Heart left ventricle (tissue), 13 donors: ENCODE measurements around the gene EHD2.

Experiments
- CTCF ChIP-seq, 12 donors: fragments of 200-600 bp; sonication (generic) in 4 of 12; IDR thresholded peaks; one replicate each; pipeline versions ENCODE4 v1.5.0 to v1.8.0; 2018 to 2022; ENCODE audit warnings: antibody characterized with exemption in 12 of 12, mild to moderate bottlenecking in 5 of 12
- POLR2A ChIP-seq, 2 donors: fragments of 450-650 bp; IDR thresholded peaks; one replicate each; pipeline ENCODE4 v1.6.1; 2017; ENCODE audit warnings: antibody characterized with exemption in 2 of 2, mild to moderate bottlenecking in 2 of 2, moderate library complexity in 2 of 2
- donor health status: ischemic (EF 13 %, LVEDD 7.1; RV severe dilation, severe dysfunction).
- donor health status: DM: no; HTN: yes; CAD: no.
- donor health status: DM: no; HTN: no; CAD: no.
- donor health status: ischemic (EF 25% LVEDD 6.9; RV normal size, moderate dysfunction).
- donor health status: ischemic (EF 25% LVEDD 5.7; RV mildly dilated, moderate dysfunction).
- donor health status: ischemic (EF 35%, LVEDD 5.7; RV mildly dilated, moderate dysfunction).
- donor health status: nonischemic (EF 11% LVEDD 7.7; RV severe dilation, severe dysfunction).
- donor health status: DM: yes; HTN: yes; CAD: no.
- donor health status: PGD.
- donor health status: ischemic (EF 29% LVEDD 5.4; RV normal size, mild dysfunction).
- donor health status: nonischemic (EF 23%, LVEDD 6.1; RV moderate dilation, normal function).

- TF ChIP-seq CTCF (IDR thresholded peaks at IDR 0.05) (no peak), POLR2A (IDR thresholded peaks at IDR 0.05) (no peak)
These were observed 48.9 kb downstream of the EHD2 start for GRCh38 chr19:47762151-47762550.
